Stimulated activated CD4-positive, alpha-beta T cell treated with anti-CD3 and anti-CD28 coated beads, Interleukin-4, amount 100 ng/mL, for 4 hours (primary cell): ENCODE measurements around the gene FCGR1A.
"Not testable (repeated sequence)": the region's sequence is repeated elsewhere in the genome, so short reads cannot be mapped to it uniquely, and the experiment has no call there.

Experiments
- DNase-seq, 2 experiments: peaks; one replicate each; pipeline ENCODE4 v3.0.0-alpha.2; 2020

FCGR1A gene

DNA sequence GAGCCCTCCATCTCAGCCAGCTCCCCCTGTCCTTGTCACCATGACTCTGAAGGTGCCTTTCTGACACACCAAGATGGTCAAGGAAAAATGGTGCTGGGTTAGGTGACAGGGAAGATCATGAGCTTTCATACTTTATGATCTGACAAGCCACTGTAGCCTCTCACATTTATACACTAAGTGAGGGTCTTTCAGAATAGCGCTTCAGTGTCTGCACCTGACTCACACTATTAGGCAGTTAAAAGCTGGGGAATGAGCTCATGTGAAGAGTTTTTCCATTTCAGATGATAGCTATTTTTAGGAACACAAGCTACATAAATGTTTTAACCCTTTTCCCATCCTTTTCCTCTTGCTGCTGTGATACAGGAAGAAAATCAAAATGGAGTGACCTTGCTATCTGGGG is 4.2 kb upstream of the FCGR1A start:
- DNase-seq, result not testable (repeated sequence)

- not testable (repeated sequence) for DNase-seq
Observed at GRCh38 chr1:149781413-149781984, 995 bp upstream of the FCGR1A start.

DNA sequence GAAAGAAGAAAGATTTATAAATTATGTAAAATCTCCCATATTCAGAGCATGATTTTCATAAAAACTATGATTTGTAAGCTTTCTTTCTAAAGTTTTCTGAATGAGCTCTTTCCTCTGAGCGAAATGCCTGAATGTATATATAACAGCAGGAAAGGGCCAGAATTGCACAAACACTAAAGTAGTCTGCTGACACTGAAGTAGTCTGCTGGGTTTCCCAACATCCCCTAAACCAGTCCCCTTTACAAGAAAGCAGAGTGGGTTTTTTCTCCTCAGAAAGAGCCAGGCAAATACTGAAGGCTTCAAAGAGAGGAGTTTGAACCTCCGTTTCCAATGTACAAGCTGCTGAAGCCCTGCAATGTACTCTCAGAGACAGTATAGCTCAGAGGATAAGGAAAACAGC is 795 bp downstream of the FCGR1A start:
- DNase-seq, result not testable (repeated sequence)

DNA sequence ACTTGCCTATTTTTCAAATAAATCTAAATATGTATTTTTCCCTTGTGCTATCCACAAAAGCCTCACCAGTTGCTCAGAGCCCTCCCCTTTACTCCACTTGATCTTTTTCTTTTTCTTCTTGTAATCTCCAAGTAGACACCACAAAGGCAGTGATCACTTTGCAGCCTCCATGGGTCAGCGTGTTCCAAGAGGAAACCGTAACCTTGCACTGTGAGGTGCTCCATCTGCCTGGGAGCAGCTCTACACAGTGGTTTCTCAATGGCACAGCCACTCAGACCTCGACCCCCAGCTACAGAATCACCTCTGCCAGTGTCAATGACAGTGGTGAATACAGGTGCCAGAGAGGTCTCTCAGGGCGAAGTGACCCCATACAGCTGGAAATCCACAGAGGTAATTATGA is 1.4 kb downstream of the FCGR1A start:
- DNase-seq, result not testable (repeated sequence)

- DNase-seq, result not testable (repeated sequence)
Observed at GRCh38 chr1:149787688-149788451, 5.4 kb downstream of the FCGR1A start.

DNA sequence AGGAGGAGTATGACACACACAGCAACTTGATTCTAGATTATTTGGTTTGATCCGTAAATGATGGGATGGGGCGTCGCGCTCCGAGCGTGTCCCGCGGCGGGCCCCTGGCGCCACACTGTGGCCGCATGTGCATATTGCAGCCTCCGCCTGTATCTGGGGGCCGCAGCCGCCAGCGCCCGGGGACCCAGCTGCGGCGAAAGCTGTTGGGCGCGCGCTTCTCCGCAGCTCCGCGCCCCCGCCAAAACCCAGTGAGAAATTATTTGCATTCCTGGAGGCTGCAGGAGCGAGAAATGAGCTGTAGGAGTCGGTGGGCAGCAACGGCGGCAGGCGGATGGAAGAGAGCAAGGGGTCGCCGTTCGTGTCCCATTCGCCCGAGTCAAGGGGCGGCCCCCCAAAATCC is 10.0 kb downstream of the FCGR1A start:
- peak; percentile 50 to 53 for DNase-seq

GRCh38 chr1:149792912-149793515 is 10.5 kb downstream of the FCGR1A start:
- DNase-seq, result peak; percentile 78 to 84

DNA sequence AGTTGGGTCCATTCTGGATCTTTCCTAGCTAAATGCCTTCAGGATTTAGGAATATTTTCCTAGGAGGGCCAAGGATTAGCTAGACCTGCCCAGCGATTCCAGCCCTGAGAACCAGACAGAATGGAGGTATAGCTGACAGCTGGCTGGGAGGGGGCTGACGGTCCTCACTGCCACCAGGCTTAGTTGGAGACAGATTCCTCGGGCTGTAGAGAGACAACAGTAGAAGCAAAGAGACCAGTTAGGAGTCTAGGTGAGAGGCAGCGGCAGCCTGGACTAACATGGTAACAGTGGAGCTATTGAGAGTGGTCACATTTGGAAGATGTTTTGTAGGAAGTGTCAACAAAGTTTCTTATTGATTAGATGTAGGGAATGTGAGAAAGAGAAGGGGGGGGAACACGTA is 11.4 kb downstream of the FCGR1A start:
- not testable (repeated sequence) for DNase-seq

DNA sequence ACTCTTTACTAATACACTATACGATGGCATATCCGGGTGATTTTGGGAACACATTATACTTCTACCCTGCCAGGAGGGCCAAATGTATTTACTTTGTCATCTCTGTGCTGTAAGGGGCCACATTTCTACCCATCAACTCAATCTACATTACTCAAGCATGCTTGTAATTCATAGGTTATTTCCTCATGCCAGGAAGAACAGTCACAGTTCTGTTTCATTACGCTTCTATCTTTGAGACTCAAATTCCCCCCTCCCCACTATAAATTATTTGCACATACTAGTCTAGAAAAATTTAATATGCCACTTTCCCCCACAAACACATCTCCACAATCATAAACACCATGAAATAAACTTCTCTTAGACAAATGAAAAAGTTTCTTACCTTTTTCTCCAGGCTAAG is 19.1 kb downstream of the FCGR1A start:
- not testable (repeated sequence) for DNase-seq

DNA sequence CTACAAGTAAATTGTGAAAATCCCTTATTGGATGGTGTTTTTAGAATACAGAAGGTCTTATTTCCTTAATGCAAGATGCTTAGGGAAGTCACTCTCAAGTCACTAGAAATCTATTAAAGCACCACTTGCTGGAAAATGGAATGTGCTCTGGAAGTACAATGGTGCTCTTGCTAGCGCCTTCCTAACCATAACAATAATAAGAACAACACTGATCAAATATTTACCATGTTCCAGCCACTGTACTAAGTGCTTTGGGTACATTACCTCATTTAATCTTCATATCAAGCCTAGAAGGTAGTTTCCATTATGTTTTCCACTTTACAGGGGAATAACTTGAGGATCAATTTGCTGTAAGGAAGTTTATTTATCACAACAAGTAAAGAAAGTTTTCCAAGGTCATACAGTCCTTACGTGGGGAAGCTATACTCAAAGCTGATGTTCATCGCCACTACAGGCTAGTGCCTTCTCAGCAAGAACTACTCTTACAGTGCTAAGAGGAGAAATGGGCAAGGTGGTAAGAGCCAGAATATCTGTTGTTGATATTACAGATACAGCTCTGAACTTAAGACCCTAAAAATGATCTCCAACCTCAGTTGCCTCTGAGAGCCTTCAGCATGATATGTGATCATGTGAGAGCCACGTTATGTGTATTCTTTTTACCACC is 22.1 kb downstream of the FCGR1A start:
- not testable (repeated sequence) for DNase-seq

DNA sequence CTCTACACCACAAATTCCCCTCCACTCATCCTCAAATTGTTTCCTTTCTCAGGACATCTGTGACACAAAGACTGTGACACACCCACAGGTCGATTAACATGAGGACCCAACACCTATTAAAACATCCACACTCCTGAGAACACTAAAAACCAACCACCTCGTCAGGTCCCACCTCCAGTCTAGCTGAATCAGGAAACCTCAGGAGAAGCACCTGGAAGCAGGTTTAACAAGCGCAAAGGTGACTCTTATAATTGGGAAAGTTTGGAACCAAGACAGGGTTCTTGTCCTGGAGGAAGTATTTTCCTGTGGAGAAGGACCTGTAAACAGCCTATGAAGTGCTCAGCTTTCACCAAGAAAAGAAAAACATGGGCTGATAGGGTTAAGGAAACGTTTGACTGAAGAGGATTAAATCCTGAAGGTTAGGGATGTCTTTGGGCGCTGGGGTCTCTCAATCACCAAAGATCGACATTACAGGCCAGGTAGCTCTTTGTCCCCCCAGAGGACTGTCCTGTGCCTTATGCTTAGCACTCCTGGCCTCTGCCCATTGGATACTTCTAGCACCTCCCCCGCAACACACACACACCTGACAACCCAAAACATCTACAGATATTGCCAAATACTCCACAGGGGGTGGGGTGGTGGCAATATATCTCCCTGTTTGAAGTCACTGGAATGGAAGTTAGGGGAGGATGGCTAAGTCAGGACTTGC is 28.4 kb downstream of the FCGR1A start:
- not testable (repeated sequence) for DNase-seq

GRCh38 chr1:149811514-149811889 is 29.0 kb downstream of the FCGR1A start:
- DNase-seq, result not testable (repeated sequence)

DNA sequence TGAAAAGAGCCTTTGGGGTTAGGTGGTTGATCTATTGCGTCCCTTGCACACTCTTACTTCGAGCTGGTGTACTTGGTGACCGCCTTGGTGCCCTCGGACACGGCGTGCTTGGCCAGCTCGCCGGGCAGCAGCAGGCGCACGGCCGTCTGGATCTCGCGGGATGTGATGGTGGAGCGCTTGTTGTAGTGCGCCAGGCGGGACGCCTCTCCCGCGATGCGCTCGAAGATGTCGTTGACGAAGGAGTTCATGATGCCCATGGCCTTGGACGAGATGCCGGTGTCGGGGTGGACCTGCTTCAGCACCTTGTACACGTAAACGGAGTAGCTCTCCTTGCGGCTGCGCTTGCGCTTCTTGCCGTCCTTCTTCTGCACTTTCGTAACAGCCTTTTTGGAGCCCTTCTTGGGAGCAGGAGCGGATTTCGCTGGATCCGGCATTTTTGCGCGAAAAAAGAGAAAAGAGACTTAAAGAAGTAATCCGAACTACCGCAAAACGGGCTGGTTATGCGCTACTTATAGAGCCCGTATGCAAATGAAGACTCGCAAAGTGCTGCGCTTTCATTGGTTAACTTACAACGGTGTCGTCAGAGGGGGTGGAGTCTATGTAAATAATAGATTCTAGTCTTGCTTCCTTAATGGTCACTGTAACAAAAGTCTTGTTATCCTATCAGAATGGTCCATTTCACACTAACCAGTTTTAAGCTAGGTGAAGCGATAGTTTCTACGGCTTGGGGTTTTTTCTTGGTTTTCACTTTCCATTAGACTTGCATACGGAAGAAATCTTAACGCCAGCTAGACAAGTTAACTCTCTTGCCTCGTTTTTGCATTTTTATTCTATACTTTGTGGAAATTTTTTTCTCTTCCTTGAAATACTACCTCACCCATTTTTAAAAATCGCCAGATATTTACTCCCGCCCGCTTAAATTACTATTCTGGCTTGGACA is 29.7 kb downstream of the FCGR1A start:
- peak; percentile 53 to 83 for DNase-seq

DNA sequence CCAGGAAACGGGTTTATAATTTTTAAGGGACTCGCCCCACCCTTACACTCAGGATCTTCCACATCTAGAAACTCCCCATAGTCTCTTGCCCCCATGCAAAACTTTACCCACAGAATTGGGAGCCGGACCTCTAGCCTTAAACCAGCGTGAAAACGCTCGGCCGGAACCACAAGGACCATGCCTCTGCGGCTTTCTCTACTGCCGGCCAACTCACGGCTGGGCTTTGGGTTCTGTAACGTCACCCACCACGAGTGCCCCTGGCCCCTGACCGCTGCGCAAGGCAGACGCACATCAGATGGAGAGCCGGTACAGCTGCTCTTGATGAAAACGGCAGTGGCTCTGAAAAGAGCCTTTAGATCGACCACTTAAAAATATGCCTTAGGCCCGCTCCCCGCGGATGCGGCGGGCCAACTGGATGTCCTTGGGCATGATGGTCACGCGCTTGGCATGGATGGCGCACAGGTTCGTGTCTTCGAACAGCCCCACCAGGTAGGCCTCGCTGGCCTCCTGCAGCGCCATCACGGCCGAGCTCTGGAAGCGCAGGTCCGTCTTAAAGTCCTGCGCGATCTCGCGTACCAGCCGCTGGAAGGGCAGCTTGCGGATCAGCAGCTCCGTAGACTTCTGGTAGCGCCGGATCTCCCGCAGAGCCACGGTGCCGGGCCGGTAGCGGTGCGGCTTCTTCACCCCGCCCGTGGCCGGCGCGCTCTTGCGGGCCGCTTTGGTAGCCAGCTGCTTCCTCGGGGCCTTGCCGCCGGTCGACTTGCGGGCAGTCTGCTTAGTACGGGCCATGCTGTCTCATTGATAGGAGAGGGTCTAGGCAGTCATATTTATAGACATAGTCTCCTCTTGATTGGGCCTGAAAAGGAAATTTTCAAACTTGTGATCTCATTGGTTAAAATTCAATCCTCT is 30.7 kb downstream of the FCGR1A start:
- peak in 1 of 2 experiments; percentile 53 for DNase-seq

DNA sequence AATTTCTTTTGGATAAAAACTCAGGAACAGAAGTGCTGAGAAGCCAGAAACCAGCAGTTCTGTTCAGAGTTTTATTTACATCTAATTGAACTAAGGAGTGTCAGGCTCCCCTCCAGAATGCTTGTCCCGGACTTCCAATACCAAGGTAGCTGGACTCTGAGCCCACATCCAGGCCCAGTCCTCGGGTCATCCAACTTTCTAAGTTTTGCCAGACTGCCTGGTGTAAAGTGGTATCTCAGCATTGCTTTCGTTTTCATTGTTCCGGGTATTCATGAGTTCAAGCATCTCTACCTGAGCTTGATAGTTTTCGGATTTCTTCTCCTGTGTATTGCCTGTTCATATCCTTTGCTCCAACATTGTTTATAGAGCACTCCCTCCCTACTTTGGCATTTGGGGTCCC is 37.9 kb downstream of the FCGR1A start:
- DNase-seq, result not testable (repeated sequence)

- not testable (repeated sequence) for DNase-seq
Observed at GRCh38 chr1:149826555-149826954, 44.1 kb downstream of the FCGR1A start.

GRCh38 chr1:149831764-149832315 is 49.3 kb downstream of the FCGR1A start:
- not testable (repeated sequence) for DNase-seq

DNA sequence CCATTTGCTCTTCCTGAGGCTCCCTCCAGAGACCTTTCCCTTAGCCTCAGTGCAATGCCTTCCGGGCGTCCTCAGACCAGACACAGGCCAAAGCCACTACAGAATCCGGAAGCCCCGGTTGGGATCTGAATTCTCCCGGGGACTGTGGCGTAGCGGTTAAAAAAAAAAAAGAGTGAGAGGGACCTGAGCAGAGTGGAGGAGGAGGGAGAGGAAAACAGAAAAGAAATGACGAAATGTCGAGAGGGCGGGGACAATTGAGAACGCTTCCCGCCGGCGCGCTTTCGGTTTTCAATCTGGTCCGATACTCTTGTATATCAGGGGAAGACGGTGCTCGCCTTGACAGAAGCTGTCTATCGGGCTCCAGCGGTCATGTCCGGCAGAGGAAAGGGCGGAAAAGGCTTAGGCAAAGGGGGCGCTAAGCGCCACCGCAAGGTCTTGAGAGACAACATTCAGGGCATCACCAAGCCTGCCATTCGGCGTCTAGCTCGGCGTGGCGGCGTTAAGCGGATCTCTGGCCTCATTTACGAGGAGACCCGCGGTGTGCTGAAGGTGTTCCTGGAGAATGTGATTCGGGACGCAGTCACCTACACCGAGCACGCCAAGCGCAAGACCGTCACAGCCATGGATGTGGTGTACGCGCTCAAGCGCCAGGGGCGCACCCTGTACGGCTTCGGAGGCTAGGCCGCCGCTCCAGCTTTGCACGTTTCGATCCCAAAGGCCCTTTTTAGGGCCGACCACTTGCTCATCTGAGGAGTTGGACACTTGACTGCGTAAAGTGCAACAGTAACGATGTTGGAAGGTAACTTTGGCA is 50.0 kb downstream of the FCGR1A start:
- not testable (repeated sequence) for DNase-seq

- DNase-seq, result not testable (repeated sequence)
Observed at GRCh38 chr1:149833144-149833543, 50.6 kb downstream of the FCGR1A start.
